GM11168 (cell line): Measurements from ENCODE around the gene ETAA1.

ENCODE experiments used
- in situ Hi-C: fragments of 300-500 bp; cut with MboI; formaldehyde crosslinking; loops from one replicate; pipeline ENCODE4 v1.12.0; 2022; ENCODE audit warnings: low sequenced_read_pairs; ENCODE audit not compliant: unreplicated experiment

ETAA1 gene

DNA sequence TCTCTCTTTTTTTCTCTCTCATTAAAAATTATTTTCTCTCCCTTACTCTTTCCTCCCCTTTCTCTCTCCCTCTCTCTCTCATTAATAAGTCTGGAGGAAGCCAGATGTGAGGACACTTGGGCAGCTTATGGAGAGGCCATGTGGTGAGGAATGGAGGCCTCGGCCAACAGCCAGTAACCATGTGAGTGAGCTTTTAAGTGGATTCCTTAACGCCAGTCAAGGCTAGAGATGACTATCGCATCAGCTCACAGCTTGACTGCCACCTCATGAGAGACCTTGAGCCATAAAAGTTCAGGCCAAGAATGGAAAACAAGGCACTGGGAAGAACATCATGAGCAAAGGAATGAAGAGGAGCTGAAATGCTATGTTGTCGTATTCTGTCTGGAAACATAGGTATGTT lies 39.1 kb downstream of the ETAA1 start:
- in situ Hi-C loops: no loop called here

DNA sequence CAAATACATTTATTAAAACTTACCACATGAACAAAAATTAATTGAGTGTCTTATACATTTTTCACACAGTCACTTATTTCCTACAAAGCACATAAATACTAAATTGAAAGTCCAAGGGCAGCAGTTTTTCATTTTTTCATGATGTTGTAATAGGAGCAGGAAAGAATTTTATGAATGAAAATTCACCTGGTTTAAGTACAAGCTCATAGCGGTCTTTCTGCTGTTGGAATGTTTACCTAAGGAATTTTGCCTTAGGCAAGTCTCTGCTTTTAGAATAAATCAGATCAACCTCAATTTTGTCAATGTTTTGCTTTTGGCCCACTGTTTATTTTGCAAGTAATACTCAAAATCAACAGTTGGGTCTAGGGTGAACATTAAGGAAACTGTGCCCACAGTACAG lies 40.0 kb downstream of the ETAA1 start:
- in situ Hi-C loops: no loop called here

DNA sequence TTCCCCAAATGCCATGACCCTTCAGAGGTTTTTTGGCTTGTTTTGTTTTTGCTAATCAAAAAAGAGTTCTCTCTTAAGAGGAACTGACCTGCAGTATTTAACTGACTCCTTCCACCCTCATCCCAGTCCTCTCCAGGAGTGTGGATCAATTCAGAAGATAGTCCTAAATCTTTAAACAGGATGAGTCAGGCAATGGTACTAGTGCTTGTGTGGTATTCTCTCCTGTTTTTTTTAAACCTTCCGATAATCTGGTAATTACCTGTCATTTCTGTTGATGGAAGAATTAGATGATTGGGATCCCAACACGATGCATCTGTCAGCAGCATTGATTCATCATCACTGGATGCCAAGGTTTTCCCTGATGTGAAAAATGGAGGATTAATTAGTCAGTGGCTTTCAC lies 41.2 kb downstream of the ETAA1 start:
- in situ Hi-C loops: no loop called here

DNA sequence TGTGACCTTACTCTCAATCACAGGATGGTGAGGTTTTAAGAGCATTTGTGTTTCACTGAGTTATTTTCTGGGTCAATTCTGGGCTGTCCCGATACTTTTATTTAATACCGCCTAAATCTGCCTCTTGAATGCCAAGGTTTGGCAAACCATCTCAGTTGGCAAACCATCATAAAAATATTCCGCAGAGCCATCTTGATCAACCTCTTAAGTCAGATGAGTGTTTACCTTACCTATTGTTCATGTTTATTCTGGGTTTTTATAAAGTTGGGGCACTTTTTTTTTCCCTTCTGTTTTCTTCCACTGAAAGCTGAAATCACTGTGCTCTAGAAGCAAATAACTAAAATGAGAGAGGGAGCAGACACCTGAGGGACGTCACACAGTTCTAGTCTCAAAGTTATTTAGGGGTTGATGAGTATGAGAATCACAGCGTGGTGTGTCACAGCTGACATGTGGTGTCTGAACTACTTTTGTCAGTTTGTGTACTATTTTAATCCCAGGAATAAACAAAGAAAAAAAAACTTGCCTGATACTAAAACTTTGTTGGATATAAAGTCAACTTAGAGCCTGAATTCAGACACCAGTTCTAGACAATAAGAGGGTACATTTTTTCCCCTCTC lies 48.6 kb downstream of the ETAA1 start:
- in situ Hi-C loops: no loop called here

DNA sequence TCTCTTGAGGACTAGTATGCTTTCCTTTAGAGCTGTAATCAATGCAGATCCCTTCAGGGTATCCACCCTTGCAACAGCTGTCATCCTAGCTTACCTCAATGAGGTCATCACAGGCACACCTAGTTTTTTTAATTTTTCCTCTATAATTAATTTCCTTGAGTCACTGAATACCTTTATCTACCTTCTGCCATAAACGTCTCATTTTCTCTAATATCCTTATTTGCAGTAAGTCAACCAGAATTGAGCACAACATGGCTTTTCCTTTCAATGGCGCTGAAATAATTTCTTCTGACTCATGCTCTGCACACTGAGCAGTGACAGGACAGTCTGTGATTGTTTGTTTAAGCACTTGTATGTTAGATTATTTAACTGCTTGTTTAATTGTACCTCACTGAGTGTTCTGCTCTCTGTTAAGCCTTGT lies 49.4 kb downstream of the ETAA1 start:
- in situ Hi-C loops: no loop called here

DNA sequence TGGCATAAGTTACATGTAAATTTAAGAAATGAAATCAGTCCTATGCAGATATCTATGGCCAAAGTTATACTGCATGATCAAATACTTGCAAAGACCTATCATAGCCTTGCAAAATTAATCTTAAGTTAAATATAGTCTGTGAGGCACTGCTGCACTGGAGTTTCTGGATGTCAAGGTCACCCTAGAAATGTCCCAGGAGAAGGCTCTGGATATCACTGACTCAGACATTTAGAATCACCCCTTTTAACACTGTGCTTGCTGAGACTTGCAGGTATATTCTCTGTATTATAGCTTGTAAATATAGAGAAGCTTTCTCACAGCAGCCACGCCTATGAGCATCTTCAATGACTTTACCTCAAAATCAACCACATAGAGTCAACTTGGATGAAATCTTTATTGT lies 51.5 kb downstream of the ETAA1 start:
- in situ Hi-C loops: no loop called here

DNA sequence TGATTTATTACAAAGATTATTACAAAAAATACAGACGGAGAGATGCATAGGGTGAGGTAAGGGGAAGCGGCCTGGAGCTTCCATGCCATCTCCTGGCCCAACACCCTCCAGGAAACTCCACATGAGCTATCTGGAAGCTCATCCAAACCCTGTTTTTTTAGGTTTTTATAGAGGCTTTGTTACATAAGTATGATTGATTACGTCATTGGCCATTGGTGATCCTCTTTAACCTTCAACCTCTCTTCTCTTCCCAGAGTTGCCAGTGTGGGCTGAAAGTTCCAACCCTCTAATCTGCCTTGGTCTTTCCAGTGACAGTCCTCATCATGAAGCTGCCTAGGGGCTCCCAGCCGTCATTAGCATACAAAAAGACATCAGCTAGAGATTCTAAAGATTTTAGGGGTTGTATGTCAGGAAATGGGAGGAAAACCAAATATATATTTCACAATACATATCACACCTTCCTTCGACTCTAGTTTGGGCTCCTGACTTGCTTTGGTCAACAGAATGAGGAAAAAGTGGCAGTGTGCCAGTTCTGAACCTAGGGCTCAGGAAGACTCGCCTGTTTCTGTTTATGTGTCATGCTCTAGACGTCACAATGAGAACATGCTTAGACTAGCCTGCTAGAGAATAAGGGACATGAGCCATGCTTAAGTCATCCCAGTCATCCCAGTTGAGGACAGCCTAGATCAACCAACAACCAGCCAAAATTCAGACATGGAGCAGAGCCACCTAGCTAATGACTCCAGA lies 54.1 kb downstream of the ETAA1 start:
- in situ Hi-C loops: no loop called here

DNA sequence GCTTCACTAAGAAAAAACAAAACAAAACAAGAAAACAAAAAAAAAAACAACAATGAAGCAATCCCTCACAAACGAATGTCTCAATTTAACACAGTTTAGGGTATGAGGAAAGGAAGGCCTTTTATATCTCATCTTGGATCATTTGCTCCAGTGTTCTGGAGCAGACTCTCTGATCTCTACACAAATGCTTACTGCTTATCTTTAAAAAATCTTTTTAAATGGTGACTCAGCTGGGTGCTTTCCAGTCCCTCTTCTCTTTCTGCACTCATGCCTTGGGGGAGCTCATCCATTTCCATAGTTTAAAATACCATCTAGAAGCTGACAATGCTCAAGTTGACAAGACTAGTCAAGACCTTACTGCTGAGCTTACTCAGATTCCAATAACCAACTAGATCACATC lies 56.2 kb downstream of the ETAA1 start:
- in situ Hi-C loops: no loop called here

DNA sequence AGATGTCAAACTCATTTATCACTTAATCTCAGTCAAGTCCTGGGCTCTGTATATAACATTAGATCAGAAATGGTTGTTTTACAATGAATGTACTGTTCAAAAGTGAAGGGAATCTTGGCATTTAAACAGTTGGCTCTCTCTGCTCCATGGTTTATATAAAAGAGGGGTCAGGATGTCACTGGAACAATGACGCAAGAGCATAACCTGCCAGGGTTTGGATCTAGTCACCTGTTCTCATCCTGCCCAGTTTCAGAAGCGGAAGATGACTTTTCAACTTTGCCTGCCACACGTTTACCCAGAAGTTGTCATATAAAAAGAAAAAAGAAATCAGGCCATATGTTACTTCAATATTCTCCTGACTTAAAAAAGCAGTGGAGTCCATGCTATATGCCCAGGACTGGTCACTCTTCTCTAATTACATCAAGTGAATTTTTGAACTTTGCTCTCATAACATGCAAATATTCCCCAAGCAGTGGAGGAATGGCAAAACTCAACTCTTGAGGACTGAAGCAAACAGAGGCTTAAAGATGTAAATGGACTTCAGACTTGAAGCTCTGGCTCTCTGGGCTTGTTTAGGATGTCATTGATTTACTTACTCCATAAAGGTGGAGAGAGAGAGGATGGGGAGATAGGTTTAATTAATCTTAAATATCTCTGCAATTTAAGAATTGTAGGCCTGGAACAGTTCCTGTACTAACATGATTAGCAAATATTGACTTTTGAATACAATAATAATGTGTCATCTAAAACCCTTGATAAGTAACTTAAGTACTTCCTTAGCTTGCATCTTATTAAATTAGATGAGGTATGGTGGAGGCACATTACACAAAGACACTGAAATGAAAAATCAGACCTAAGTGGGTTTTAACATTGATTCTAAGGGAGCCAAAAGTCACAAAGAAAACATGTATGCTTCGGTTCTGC lies 58.3 kb downstream of the ETAA1 start:
- in situ Hi-C loops: no loop called here

DNA sequence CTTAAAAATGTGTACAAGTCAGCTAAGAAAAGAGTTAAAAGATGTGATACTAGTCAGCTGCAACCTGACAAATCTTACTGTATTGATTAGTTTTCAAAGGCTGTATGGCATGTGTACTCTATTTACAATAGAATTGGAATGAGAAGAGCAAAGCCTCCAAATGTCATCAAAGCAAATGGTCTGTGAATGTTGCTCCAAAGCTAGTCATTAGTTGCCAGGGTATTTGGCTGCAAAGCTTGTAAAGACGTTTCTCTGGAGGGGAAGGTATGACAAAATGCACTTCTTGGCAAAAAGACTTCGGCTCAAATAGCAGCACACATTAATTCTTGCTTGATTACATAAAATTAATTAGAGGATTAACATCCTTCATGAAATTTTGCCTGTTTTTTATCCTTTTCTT lies 59.3 kb downstream of the ETAA1 start:
- in situ Hi-C loops: no loop called here

DNA sequence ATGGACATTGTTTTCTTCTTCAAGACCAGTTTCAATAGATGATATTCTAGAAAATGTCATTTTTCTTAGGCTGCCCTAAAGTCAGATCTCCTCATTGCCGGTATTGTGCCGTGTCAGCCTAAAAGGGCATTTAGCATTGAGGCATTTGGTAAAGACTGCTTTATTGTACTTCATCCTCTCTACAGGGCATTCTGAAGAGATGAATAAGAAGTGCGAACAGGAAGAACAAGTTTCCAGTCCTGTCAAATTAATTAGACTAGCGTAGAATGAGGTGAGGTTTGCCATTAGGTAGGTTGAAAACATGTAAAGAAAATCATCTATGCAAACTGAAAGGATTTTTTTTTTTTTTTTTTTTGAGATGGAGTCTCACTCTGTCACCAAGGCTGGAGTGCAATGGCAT lies 60.6 kb downstream of the ETAA1 start:
- in situ Hi-C loops: no loop called here

DNA sequence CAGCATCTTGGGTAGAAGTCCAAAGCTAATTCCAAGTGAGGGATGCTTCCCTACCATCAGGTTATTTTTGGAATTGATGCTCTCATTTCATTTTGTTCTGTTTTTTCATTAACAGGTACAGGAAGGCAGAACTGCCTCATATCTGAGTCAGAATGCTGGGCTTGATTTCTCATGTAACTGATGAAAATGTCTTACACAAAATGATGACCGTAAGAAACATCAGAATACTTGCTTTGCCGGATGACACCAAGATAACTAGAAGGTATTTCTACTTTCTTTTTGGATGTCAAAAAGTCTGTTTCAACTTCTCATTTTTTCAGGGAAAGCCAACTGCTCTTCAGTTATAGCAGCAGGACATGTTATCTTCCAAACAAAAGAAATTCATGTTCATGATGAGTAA lies 62.6 kb downstream of the ETAA1 start:
- in situ Hi-C loops: no loop called here
